ENCODE results near the gene NFATC4.

NFATC4 gene

DNA sequence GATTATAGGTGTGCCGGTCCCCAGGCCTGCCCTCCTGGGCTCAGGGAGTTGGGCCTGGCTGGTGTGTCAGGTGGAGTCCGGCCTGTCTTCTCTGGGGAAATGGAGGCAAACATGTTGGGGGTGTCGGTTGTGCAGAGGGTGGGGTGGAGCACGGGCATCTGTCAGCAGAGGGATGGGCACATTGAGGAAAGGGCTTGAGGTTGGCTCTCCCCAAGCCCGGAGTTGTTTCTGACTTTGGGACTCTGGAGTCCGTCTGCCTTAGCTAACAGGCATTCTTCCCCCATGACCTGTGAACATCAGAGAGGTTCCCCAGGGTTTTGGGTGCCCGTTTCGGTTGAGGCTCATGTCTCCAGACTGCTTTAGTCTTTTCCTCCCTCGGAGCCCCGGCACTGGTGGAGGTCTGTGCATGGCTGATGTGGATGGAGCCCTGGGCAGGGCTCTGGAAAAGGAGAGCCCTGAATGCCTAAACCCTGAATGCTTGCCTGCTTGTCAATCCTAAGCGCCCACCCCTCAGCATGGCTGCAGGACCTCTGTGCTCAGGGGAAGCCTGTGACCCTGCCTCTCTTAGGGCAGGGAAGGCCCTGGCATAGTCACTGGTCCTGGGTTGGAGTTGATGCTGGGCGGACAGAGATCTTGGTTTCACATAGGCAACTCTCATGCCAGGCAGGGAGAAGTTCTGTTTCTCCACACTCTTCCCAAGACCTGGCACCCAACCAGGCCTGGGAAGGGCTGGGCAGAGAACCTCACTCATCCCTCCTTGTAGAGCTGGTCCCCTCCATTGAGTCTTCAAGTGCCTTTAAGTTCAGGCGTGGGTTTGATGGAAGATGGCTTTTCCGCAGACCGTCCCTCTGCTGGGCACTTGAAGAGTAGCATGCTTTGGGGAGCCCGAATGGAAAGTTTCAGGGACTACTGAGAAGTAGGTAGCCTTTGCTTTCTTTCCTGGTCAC, 43.7 kb downstream of the NFATC4 start:
- peak in 1 of 2 donors; percentile 49 for DNase-seq

DNA sequence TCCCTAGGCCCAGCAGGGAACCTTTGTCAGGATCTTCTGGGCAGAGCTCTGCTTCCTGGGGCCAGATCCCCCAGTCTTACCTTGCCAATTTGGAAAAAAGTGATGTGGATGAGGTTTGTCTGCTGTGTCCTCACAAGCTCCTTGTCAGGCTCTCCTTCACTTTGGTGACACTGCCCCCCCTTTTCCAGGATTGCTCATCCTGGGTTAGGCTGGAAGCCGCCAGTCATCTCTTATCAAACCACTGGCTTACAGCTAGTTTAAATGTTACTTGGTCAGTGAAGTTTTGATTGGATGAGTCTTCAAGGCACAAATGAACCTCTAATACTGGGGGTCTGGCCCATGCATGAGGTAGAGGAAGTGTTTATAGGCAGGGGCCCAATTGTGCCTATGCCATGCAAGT, 46.1 kb downstream of the NFATC4 start:
- DNase-seq = no peak

DNA sequence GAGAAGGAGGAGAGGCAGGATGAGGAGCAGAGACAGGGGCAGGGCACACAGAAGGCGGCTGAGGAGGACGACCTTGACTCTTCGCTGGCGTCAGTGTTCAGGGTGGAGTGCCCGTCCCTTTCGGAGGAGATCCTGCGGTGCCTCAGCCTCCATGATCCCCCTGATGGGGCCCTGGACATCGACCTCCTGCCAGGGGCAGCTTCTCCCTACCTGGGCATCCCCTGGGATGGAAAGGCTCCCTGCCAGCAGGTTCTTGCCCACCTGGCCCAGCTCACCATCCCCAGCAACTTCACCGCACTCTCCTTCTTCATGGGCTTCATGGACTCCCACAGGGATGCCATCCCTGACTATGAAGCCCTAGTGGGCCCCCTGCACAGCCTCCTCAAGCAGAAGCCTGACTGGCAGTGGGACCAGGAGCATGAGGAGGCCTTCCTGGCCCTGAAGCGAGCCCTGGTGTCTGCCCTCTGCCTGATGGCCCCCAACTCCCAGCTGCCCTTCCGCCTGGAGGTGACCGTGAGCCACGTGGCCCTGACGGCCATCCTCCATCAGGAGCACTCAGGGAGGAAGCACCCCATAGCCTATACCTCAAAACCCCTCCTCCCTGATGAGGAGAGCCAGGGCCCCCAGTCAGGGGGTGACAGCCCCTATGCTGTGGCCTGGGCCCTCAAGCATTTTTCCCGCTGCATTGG, 46.9 kb downstream of the NFATC4 start:
- no peak for DNase-seq

DNA sequence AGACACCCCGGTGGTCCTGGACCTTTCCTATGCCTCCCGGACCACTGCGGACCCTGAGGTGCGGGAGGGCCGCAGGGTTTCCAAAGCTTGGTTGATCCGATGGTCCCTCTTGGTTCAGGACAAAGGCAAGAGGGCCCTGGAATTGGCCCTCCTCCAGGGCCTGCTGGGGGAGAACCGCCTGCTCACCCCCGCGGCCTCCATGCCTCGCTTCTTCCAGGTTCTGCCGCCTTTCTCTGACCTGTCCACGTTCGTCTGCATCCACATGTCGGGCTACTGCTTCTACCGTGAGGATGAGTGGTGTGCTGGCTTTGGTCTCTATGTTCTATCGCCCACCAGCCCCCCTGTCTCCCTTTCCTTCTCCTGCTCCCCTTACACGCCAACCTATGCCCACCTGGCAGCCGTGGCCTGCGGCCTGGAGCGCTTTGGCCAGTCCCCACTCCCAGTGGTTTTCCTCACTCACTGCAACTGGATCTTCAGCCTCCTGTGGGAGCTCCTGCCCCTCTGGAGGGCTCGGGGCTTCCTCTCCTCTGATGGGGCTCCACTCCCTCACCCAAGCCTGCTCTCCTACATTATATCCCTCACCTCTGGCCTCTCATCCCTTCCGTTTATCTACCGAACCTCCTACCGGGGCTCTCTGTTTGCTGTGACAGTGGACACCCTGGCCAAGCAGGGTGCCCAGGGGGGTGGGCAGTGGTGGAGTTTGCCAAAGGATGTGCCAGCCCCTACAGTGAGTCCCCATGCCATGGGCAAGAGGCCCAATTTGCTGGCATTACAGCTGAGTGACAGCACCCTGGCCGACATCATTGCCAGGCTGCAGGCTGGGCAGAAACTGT, 47.7 kb downstream of the NFATC4 start:
- DNase-seq = no peak

DNA sequence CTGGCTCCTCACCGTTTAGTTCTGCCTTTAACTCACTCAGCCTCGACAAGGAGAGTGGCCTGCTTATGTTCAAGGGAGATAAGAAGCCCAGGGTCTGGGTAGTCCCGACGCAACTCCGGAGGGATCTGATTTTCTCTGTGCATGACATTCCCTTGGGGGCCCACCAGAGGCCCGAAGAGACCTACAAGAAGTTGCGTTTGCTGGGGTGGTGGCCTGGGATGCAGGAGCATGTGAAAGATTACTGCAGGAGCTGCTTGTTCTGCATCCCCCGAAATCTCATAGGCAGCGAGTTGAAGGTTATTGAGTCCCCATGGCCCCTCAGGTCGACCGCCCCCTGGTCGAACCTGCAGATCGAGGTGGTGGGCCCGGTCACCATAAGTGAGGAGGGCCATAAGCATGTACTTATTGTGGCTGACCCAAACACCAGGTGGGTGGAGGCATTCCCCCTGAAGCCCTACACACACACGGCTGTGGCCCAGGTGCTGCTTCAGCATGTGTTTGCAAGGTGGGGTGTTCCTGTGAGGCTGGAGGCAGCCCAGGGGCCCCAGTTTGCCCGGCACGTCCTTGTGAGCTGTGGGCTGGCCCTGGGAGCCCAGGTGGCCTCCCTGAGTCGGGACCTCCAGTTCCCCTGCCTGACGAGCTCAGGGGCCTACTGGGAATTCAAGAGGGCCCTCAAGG, 48.4 kb downstream of the NFATC4 start:
- no peak for DNase-seq

DNA sequence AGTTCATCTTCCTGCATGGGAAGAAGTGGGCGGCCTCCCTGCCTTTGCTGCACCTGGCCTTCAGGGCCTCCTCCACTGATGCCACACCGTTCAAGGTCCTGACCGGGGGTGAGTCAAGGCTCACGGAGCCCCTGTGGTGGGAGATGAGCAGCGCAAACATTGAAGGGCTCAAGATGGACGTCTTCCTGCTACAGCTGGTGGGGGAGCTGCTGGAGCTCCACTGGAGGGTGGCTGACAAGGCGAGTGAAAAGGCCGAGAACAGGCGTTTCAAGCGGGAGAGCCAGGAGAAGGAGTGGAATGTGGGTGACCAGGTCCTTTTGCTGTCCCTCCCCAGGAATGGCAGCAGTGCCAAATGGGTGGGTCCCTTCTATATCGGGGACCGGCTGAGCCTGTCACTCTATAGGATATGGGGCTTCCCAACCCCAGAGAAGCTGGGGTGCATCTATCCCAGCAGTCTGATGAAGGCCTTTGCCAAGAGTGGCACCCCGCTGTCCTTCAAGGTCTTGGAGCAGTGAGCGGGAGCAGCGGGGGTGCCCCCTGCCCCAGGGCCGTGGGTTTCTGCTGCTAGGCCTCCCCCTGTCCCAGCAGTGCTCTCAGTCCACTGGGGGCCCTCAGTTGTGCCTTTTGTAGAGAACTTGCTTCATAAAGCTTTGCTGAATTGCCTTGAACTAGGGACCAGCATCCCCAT, 49.1 kb downstream of the NFATC4 start:
- DNase-seq = no peak

DNA sequence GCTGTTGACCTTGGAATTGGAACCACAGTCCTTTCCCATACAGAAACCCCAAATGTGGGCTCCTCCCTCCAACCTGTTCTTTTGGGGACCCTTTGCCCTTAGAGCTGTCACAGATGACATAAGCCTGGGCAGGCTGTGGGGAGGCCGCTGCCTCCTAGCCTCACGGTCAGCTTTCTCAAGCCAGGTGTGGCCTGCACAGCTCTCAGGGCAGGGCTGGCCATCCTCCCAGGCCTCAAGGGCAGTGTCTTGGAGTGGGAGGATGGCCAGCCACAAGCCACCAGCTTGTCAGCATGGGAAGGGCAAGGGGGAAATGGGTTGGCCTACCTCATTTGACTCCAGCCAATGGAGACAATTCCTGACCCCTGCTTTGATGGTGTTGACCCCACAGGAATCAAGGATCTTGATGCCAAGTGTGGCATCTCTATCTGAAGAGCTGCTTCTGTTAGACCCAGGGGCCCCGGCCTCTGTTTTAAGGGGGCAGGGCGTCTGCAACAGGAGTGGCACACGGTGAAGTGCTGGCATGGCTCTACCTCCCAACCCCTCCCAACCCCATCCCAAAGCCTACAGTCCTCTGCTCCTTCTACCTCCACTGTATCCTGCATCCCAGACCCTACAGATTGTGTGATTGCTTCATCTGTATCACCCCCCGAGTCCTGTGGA, 50.0 kb downstream of the NFATC4 start:
- DNase-seq = no peak

DNA sequence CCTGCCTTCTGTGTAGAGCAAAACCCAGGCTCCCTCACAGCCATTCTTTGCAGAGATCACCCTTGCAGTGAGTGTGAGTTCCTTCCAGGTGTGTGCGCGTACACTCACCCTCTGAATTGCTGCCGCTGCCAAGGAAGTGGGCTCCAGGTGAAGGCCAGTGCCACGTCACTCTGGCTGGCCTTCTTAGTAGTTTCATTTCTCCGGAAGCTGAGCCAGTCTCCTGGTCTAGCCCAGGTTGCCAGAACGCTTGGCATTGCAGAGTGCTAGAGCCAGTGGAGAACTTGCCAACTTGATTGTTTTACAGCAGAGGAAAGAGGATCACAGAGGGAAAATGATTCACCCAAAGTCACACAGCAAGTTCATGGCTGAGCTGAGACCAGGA, 50.5 kb downstream of the NFATC4 start:
- no peak for DNase-seq

DNA sequence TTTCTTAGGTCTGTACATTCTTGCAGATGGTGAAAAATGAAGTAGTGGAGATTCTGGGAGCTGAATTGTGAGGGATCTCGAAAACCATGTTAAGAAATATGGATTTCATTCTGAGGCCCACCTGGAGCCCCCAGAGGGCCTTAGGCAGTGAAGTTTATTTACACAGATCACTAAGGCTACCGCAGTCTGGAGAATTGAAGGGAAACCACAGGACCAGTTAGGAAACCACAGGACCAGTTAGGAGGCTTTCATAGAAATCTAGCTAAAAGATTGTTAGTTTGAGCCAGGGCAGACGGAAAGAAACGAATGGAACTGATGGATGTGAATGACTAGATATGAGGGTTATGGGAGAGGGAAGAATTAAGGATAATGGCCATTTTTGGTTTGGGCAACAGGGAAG, 54.3 kb downstream of the NFATC4 start:
- peak in 1 of 2 donors; percentile 28 for DNase-seq

DNA sequence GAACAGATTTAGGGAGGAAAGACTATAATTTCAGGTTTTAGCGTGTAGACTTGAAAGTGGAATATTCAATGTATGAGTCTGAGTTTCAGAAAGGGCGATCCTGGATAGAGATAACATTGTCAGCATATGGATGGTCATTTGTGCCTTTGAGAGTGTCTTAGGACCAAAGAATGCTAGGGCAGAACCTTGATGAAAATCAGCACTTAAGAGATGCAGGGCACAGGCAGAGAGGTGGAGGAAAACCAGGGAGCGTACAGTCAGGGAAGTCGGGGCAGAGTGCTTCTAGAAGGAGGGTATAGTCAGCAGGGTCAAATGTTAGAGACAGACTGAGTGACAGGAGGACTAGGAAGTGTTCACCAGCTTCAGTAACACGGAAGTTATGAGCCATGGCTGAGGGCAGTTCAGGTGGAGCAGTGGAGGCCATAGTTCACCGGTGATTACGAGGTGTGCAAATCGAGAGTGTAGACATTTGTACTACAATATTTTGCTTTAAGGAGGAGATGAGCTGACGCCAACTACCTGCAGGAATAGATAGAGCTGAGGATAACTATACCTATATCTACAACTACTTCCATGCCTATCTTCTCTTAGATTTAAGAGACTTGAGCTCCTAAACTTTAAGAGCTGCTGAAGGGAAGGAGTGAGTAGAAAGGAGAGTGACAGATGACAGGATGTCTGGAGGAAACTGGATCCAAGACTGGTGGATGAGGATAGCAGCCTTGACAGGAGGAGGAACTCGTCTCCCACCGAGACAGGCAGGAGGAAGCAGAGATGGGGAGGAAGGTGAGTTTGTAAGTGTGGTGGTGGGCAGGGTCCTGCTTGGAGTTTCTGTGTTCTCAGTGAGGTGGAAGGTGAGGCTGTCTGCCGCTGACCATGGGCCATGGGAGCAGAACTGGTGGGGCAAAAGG, 55.0 kb downstream of the NFATC4 start:
- peak in 1 of 2 donors; percentile 20 for DNase-seq

DNA sequence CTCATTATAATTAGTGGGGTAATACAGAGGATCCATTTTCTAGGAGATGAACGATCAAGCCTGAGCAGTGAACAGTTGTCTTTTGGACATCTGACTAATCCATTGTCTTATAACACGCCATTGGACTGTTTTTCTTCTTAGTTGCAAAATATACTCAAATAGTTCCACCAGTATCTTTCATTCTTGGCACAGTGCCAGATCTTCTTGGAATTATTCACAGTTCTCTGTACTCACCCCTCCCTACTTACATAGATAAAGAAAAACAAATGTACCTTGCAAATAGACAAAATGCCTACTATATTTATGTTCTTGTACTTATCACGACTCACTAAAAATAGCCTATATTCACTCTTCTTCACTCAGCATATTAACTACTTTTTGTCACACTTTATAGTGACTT, 57.7 kb downstream of the NFATC4 start:
- peak in 1 of 2 donors; percentile 1 for DNase-seq

DNA sequence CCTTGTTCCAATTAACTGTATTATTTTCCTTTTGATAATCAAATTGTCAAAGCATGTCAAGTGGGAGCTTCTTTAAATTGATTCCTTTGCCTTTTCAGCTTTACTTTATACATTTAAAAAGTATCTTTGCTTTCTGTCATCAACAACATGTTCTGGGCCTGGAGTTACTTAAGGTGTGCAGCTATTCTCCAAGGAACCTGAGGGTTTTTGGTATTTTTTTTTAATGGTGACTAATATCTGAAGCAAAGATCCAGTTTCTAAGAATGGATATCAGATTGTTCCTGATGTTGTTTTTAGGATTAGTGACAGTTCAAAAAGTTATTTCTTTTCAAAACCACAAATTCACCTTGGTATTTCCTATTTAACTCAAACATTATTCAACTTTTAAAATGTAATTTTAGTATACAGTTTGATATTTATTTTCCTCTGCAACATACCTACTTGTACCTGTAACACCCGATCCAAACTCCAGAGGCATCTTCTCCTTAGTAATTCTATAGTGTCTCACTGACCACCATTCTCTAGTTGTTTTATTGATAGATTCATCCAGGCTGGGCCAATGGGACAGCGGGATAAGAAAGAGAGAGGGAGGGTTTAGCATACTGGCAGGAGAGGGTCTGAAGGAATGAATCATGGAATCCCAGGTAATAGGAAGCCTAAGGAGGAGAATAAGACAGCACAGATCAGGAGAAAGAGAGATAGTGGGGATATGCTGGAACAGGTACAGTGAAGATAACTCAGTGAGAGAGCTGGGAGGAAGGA, 58.3 kb downstream of the NFATC4 start:
- DNase-seq = no peak

DNA sequence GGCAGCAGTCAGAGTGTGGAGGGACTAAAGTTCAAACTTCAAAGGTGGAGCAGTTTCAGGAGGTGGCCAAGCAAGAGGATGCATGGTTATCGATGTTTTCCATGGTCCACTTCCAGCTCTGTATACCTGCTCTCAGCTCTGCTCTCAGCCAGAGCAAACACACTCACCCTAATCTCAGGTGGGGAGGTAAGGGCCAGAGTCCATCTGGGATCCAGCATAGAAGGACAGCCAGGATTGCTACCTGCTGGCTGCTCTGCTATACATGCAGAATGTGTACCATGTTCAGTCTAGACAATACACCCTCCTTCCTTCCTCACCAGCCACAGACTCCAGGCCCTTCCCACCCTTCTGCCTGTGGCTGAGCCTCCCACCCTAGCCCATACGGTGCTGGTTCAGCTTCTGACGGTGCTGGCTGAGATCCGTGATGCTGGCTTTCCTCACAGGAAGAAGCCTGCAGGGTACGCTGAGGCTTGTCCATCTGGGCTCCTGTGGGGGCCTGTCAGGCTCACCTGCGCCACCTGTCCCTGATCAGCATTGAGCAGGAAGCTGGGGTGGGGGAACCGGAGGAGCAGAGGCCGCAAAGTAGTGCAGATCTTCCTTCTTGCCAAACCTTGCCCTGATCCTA, 59.0 kb downstream of the NFATC4 start:
- DNase-seq = peak in 1 of 2 donors; percentile 34

DNA sequence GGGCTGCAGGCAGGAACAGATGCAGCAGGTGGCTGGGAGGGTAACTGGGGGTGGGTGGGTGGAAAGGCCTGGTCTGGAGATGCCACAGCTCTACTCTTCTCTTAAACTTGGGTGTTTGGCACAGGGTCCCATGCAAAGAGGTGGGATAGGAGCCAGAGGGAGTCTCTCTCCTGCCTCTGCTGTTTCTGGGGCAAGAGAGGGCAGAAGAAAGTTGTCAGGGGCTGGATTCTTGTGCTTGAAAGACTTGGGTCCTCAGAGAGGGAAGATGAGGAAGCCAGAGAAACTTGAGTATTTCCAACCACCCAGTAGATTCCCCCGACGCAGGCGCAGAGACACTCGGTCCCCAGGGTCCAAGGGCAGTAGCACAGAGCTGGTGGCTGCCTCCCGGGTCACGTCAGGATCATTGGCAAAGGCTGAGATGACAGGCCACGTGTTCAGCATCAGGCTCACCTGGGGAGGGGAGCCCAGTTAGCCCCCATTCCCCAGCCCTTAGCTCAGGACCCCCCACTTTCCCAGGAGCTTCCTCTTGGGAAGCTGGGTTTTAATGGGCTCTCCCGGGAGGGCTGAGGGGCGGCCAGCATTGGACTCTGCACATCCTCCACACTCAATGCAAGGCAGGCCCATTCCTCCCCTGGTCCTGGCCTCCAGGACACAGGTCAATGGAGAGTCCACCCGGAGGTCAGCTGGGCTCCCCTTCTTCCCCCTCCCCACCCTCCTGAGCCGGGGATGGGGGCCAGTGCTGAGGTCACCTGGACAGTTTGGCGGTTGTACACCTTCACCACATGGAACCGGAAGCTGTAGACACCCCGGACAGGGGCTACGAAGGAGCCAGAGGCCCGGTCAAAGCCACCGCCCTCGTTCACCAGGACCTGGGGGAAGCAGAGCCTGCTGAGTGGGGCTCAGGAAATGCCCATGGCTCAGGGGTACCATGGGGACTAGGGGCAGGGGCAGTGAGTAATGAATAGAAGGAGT, 59.8 kb downstream of the NFATC4 start:
- no peak for DNase-seq

DNA sequence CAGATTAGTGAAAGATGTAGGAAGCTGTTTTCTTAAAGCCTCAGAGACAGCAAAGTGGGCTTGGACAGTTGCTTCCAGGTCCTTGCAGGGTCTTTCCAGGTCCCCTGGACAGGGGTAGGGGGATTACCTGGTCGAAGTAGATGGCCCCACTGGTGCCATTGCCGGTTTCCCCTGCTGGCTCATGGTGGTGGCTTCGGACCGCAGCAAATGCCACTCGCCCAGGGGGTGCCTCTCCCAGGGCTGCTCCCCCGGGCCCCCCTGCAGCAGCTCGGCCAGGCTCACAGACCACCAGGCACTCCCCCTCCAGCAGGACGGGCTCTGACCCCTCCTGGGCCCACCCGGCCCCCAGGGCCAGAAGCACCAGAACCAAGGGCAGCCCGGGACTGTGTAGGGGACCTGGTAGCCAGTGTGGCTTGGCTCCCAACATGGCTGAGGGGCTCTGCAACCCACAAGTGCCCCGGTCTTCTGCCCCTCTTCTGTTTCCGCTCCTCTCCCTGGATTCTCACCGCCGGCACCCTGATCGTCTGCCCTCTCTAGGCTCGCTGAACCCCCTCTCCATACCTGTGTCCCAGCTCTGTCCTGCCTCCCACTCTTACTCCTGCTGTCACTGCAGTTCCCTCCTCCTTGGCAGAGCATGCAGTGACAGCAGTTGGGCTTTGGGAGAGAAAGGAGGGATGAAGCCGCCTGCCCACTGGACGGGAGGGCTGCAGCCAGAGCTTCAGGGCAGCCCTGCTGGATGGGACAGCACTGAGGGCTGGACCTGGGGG, 60.8 kb downstream of the NFATC4 start:
- no peak for DNase-seq
